ENCODE data around the gene TWIST2. TPM values are rescaled to one million over a fixed set of nuclear protein-coding genes. Genes with fewer than 3 reads are reported as not detected.

The TWIST2 gene
- total RNA-seq, 2 donors from 2014 or later: not detected

GRCh38 chr2:238912916-238913875 is 65.3 kb downstream of the TWIST2 start:
- Mint-ChIP-seq H3K27me3 (peaks cover 9% of the 10 kb centered on the region), H3K4me3 (no peak overlapping the region), H3K9me3 (no peaks in the 10 kb centered on the region), H3K27ac (no peak overlapping the region), H3K4me1 (no peaks in the 10 kb centered on the region), H3K36me3 (ENCODE audit: low read depth) (no peaks in the 10 kb centered on the region)
- no peak for ATAC-seq (replicated peaks)

GRCh38 chr2:238913931-238914647 is 66.2 kb downstream of the TWIST2 start:
- ATAC-seq (replicated peaks): no peak
- H3K9me3 Mint-ChIP-seq: no peaks in the 10 kb centered on the region
- no peaks in the 10 kb centered on the region for H3K4me1 Mint-ChIP-seq
- H3K27me3 Mint-ChIP-seq: peaks cover 9% of the 10 kb centered on the region
- no peak overlapping the region for H3K27ac Mint-ChIP-seq
- no peaks in the 10 kb centered on the region for H3K36me3 Mint-ChIP-seq (ENCODE audit: low read depth)
- no peak overlapping the region for H3K4me3 Mint-ChIP-seq

- no peaks in the 10 kb centered on the region for H3K36me3 Mint-ChIP-seq (ENCODE audit: low read depth)
Observed at GRCh38 chr2:238914648-238915015, 66.7 kb downstream of the TWIST2 start.

GRCh38 chr2:238915196-238915595 is 67.3 kb downstream of the TWIST2 start:
- ATAC-seq (replicated peaks): no peak
- no peak overlapping the region for H3K27ac Mint-ChIP-seq

More at GRCh38 chr2:238914648-238915015, 66.7 kb downstream of the TWIST2 start:
- Mint-ChIP-seq H3K4me1 (no peaks in the 10 kb centered on the region), H3K27ac (no peak overlapping the region), H3K27me3 (peaks cover 9% of the 10 kb centered on the region), H3K4me3 (no peak overlapping the region), H3K9me3 (no peaks in the 10 kb centered on the region)
- ATAC-seq (replicated peaks): no peak

GRCh38 chr2:238915596-238915995 is 67.7 kb downstream of the TWIST2 start:
- no peak overlapping the region for H3K4me3 Mint-ChIP-seq
- no peak for ATAC-seq (replicated peaks)
- H3K4me1 Mint-ChIP-seq: no peaks in the 10 kb centered on the region
- peaks cover 10% of the 10 kb centered on the region for H3K27me3 Mint-ChIP-seq
- no peak overlapping the region for H3K27ac Mint-ChIP-seq
- H3K9me3 Mint-ChIP-seq: no peaks in the 10 kb centered on the region
- no peaks in the 10 kb centered on the region for H3K36me3 Mint-ChIP-seq (ENCODE audit: low read depth)

More at GRCh38 chr2:238915196-238915595, 67.3 kb downstream of the TWIST2 start:
- Mint-ChIP-seq H3K4me1 (no peaks in the 10 kb centered on the region), H3K4me3 (no peak overlapping the region), H3K9me3 (no peaks in the 10 kb centered on the region), H3K27me3 (peaks cover 9% of the 10 kb centered on the region), H3K36me3 (ENCODE audit: low read depth) (no peaks in the 10 kb centered on the region)

GRCh38 chr2:238916176-238916874 is 68.4 kb downstream of the TWIST2 start:
- Mint-ChIP-seq H3K4me1 (no peaks in the 10 kb centered on the region), H3K4me3 (no peak overlapping the region), H3K27ac (no peak overlapping the region), H3K9me3 (no peaks in the 10 kb centered on the region), H3K36me3 (ENCODE audit: low read depth) (no peaks in the 10 kb centered on the region), H3K27me3 (peaks cover 11% of the 10 kb centered on the region)
- ATAC-seq (replicated peaks): no peak

- ATAC-seq (replicated peaks): no peak
- Mint-ChIP-seq H3K9me3 (no peaks in the 10 kb centered on the region), H3K36me3 (ENCODE audit: low read depth) (no peaks in the 10 kb centered on the region), H3K27ac (no peak overlapping the region), H3K27me3 (peaks cover 15% of the 10 kb centered on the region), H3K4me3 (no peak overlapping the region), H3K4me1 (no peaks in the 10 kb centered on the region)
Observed at GRCh38 chr2:238916875-238917590, 69.1 kb downstream of the TWIST2 start.

GRCh38 chr2:238919307-238919706 is 71.4 kb downstream of the TWIST2 start:
- H3K27me3 Mint-ChIP-seq: peaks cover 25% of the 10 kb centered on the region
- no peaks in the 10 kb centered on the region for H3K4me1 Mint-ChIP-seq
- no peaks in the 10 kb centered on the region for H3K36me3 Mint-ChIP-seq (ENCODE audit: low read depth)
- no peaks in the 10 kb centered on the region for H3K9me3 Mint-ChIP-seq
- no peak overlapping the region for H3K27ac Mint-ChIP-seq
- no peak overlapping the region for H3K4me3 Mint-ChIP-seq
- no peak for ATAC-seq (replicated peaks)

GRCh38 chr2:238920053-238920452 is 72.2 kb downstream of the TWIST2 start:
- peaks cover 26% of the 10 kb centered on the region for H3K27me3 Mint-ChIP-seq
- H3K36me3 Mint-ChIP-seq (ENCODE audit: low read depth): no peaks in the 10 kb centered on the region
- no peak for ATAC-seq (replicated peaks)
- H3K4me1 Mint-ChIP-seq: no peaks in the 10 kb centered on the region
- no peaks in the 10 kb centered on the region for H3K9me3 Mint-ChIP-seq
- H3K4me3 Mint-ChIP-seq: no peak overlapping the region
- H3K27ac Mint-ChIP-seq: no peak overlapping the region

- no peak for ATAC-seq (replicated peaks)
- no peaks in the 10 kb centered on the region for H3K9me3 Mint-ChIP-seq
- H3K4me3 Mint-ChIP-seq: no peak overlapping the region
- H3K4me1 Mint-ChIP-seq: no peaks in the 10 kb centered on the region
- H3K27me3 Mint-ChIP-seq: peaks cover 26% of the 10 kb centered on the region
- H3K27ac Mint-ChIP-seq: no peak overlapping the region
- H3K36me3 Mint-ChIP-seq (ENCODE audit: low read depth): no peaks in the 10 kb centered on the region
Observed at GRCh38 chr2:238920601-238921001, 72.7 kb downstream of the TWIST2 start.

- no peak for ATAC-seq (replicated peaks)
- H3K36me3 Mint-ChIP-seq (ENCODE audit: low read depth): no peaks in the 10 kb centered on the region
- no peak overlapping the region for H3K27ac Mint-ChIP-seq
- no peaks in the 10 kb centered on the region for H3K9me3 Mint-ChIP-seq
- no peaks in the 10 kb centered on the region for H3K4me1 Mint-ChIP-seq
- H3K27me3 Mint-ChIP-seq: peaks cover 24% of the 10 kb centered on the region
- no peak overlapping the region for H3K4me3 Mint-ChIP-seq
Observed at GRCh38 chr2:238921259-238921658, 73.4 kb downstream of the TWIST2 start.

- H3K4me1 Mint-ChIP-seq: no peaks in the 10 kb centered on the region
- H3K27me3 Mint-ChIP-seq: peaks cover 26% of the 10 kb centered on the region
- H3K36me3 Mint-ChIP-seq (ENCODE audit: low read depth): no peaks in the 10 kb centered on the region
- H3K9me3 Mint-ChIP-seq: no peaks in the 10 kb centered on the region
- H3K4me3 Mint-ChIP-seq: no peak overlapping the region
- H3K27ac Mint-ChIP-seq: no peak overlapping the region
- no peak for ATAC-seq (replicated peaks)
Observed at GRCh38 chr2:238921681-238922319, 73.9 kb downstream of the TWIST2 start.

GRCh38 chr2:238922435-238922834 is 74.5 kb downstream of the TWIST2 start:
- H3K9me3 Mint-ChIP-seq: no peaks in the 10 kb centered on the region
- H3K36me3 Mint-ChIP-seq (ENCODE audit: low read depth): no peaks in the 10 kb centered on the region
- H3K27me3 Mint-ChIP-seq: peaks cover 32% of the 10 kb centered on the region
- no peaks in the 10 kb centered on the region for H3K4me1 Mint-ChIP-seq
- no peak for ATAC-seq (replicated peaks)
- H3K4me3 Mint-ChIP-seq: no peak overlapping the region
- no peak overlapping the region for H3K27ac Mint-ChIP-seq
